Hematopoietic multipotent progenitor cell (in vitro differentiated cells): ENCODE results near the gene SBNO2. TPM values are rescaled to one million over a fixed set of nuclear protein-coding genes. Genes with fewer than 3 reads are reported as not detected.

Experiments
- DNase-seq, 3 donors: peaks; one replicate each; pipeline ENCODE4 v3.0.0-alpha.2; 2011 to 2015; ENCODE audit warnings: low read depth in 2 of 3, low spot score in 2 of 3
- total RNA-seq: library from RNA; depleted of rRNA; stranded (reverse); fragments of >200 nt; gene quantifications from one replicate; pipeline ENCODE4 v1.2.3, GENCODE V29; 2012

Gene SBNO2
- total RNA-seq, 1 donor = 60.3 TPM

- DNase-seq = no peak
These were observed 64.1 kb downstream of the SBNO2 start for GRCh38 chr19:1109697-1110671.

DNA sequence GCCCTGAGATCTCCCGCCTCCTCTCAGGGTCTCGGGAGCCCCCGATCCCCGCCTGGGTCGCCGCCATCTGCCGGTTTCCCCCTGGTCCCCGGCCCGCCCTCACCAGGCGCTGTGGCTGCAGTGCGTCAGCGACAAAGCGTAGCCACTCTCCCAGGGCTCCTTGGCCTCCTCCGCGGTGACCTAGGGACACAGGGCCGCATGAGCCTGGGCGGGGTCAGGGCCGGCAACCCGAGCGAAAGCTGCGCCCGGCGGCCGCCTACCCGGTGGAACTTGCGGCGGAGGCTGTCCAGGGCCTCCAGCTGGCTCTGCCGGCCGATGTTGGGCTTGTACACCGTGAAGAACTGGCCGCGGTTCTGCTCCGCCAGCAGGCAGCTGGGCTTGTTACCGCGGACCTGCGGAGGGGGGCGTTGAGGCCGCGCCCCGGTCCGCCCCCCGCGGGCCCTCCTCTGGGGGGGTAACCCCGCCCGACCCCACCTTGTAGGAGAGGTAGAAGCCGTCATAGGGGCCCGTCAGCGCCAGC is 65.0 kb downstream of the SBNO2 start:
- DNase-seq = no peak

DNA sequence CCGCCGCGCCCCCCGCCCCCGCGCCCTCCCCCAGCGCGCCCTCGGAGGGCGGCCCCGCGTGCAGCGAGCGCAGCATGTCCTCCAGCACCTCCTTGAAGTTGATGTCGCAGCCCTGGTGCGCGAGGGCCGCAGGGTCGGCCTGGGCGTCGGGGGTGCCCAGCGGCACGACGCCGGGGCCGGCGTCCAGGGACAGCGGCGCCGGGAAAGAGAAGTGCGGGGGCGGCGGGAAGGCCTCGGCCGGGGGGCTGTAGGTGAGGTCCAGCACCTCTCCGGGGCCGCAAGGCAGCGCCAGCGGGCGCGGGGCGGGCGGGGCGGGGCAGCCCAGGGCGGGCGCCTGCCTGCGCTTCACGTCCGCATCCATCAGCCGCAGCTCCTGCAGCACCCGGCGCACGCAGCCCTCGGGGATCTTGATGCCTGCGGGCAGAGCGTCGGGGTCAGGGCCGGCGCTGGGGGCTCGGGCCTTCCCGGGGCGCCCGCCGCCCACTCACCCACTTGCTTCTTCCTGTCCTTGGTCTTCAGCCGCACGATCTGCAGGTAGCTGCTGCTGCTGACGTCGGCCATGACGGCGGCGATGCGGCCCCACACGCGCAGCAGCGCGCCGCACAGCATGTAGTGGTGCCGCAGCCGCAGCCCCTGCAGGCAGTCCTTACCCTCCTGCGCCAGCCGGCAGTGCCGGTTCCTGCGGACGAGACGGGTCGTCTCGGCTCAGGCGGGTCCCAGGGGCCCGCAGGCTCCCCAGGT is 65.6 kb downstream of the SBNO2 start:
- no peak for DNase-seq

- DNase-seq = no peak
These were observed 66.3 kb downstream of the SBNO2 start for GRCh38 chr19:1107661-1108261.

- DNase-seq = no peak
These were observed 67.0 kb downstream of the SBNO2 start for GRCh38 chr19:1106841-1107660.

GRCh38 chr19:1105873-1106840 is 67.9 kb downstream of the SBNO2 start:
- no peak for DNase-seq

DNA sequence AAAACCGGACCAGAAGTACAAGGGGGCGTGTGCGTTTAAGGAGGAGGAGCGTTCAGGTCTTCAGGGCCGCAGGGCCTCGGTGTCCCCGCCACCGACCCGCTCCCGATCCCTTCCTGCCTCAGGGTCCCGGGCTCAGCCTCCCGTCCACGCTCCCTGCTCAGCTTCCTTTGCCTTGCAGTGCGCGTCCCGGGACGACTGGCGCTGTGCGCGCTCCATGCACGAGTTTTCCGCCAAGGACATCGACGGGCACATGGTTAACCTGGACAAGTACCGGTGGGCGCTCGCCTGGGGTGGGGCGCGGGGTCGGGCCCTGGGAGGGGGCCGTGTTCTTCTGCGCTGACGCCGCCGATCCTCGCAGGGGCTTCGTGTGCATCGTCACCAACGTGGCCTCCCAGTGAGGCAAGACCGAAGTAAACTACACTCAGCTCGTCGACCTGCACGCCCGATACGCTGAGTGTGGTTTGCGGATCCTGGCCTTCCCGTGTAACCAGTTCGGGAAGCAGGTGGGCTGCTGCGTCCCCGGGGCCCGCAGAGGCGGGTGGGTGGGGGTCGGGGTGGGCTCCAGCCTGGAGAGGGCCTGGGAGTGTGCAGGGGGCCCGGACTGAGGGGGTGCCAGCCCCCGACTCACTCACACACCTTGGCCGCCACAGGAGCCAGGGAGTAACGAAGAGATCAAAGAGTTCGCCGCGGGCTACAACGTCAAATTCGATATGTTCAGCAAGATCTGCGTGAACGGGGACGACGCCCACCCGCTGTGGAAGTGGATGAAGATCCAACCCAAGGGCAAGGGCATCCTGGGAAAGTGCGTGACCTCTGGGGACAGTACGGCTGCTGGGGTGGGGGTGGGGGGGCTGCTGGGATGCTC is 68.8 kb downstream of the SBNO2 start:
- no peak for DNase-seq

DNA sequence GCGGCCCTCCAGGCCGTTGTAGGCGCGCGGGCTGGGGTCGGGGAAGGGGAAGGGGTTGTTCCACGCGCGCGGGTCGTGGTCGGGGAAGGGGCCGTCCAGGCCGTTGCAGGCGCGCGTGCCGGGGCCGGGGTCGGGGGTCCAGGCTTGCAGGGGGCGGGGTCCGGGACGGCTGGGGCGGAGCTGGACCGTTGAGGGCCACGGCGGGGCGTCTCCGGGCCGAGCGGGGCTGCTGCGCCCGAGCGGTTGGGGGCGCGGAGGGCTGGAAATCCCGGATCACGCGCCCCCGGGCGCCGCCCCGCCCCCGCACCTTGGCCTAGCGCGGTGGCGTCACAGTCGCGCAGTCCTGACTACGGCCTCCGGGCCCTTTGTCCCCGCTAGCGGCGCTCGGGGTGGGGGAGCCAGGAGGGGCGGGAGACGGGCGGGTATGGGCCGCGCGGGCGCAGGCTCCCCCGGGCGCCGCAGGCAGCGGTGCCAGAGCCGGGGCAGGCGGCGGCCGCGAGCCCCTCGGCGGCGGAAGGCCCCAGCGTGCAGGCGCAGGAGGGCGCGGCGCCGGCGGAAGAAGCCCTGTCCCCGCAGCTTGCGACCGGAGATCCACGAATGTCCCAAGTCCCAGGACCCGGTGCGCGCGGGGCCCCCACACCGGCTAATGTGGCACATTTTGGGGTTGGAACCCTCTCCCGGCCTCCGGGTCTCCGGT is 69.6 kb downstream of the SBNO2 start:
- DNase-seq = peak in 2 of 3 donors; percentile 81 to 87

- peak; percentile 100 for DNase-seq
These were observed 70.3 kb downstream of the SBNO2 start, which contains the start of gene GPX4 for GRCh38 chr19:1103708-1104310. Gene GPX4 (plus strand): TSS chr19:1103994. CDS start chr19:1104044, 50 bp downstream.

DNA sequence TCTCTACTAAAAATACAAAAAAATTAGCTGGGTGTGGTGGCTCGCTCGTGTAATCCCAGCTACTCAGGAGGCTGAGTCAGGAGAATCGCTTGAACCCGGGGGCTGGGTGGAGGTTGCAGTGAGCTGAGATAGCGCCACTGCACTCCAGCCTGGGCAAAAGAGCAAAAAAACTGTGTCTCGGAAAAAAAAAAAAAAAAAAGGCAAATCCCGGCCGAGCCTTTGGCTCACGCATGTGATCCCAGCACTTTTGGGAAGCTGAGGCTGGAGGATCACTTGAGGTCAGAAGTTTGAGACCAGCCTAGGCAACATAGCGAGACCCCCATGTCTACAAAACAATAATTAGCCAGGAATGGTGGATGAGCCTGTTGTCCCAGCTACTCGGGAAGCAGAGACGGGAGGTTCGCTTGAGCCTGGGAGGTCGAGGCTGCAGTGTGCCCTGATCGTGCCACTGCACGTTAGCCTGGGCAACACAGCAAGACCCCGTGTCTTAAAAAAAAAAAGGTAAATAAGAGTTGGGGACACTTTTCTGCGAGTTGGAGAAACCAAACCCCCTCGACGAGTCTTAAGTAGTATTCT is 70.8 kb downstream of the SBNO2 start:
- no peak for DNase-seq

DNA sequence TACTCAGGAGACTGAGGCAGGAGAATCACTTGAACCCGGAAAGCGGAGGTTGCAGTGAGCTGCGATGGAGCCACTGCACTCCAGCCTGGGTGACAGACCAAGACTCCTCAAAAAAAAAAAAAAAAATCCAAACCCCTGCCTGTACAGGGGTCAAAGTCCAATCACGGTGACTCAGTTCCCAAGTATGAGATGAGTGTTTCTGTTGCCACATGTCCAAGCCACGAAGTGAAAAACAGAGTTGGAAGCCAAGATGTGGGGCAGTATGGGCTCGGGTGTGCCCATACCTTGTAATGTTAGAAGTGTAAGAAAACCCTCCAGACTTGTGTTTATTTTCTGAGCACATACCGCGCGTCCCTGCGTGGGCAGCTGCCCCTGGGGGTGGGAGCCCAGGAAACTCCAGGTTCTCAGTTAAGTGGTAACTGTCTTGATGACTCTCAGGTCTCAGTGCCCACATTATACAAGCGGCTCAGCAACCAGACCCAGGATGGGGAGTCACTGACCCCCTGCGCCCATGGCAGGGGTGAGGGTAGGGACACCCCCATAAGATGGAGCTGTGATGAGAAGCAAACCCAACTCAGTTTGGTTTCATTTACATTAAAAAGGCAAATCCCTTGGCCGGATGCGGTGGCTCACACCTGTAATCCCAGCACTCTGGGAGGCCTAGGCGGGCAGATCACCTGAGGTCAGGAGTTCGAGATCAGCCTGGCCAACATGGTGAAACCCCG is 71.5 kb downstream of the SBNO2 start:
- DNase-seq = no peak

- peak in 2 of 3 donors; percentile 60 to 79 for DNase-seq
These were observed 72.8 kb downstream of the SBNO2 start for GRCh38 chr19:1101337-1101698.

GRCh38 chr19:1098177-1099051 is 75.7 kb downstream of the SBNO2 start:
- no peak for DNase-seq

DNA sequence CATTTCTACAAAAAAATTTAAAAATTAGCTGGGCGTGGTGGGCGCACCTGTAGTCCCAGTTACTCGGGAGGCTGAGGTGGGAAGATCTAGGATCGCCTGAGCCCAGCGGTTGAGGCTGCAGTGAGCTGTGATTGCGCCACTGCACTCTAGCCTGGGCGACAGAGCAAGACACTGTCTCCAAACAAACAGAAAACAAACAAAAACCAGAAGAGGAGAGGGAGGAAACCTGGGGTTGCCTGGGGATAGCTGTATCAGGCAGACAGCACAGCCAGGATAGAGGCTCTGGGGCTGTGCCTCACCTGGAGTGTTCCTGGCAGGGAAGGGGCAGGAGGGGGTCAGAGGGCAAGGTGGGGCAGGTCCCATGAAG is 76.3 kb downstream of the SBNO2 start:
- no peak for DNase-seq
